A549 (cell line): ENCODE results near the gene PPP1R9B. TPM values are rescaled to one million over a fixed set of nuclear protein-coding genes. Genes with fewer than 3 reads are reported as not detected.

Source experiments
- ATAC-seq, 2 experiments: fragments of 200-7000 bp in 1 of 2; fragments of >200 bp in 1 of 2; cut with Nextera tagmentation in 1 of 2; cut with Tn5 transposase in 1 of 2; 3 replicates each; pipeline versions ENCODE4 v1.8.0 to v1.9.1; 2018 to 2020; ENCODE audit warnings: mild to moderate bottlenecking in 1 of 2, moderate library complexity in 1 of 2
- CTCF ChIA-PET: fragments of 300-600 bp; sonication (Branson Sonifier 250); formaldehyde crosslinking; extraction: SDS; loops from one replicate; lab custom pipeline; 2021; ENCODE audit warnings: antibody characterized with exemption, inconsistent platforms; lab: Yijun Ruan, JAX
- POLR2A ChIA-PET: fragments of 350-600 bp; formaldehyde crosslinking; extraction: SDS; loops from one replicate; lab custom pipeline; 2021; ENCODE audit warnings: antibody characterized with exemption, inconsistent platforms; lab: Yijun Ruan, JAX
- DNase-seq, 2 experiments: peaks; one replicate each; pipeline versions ENCODE4 v3.0.0 to v3.0.0-alpha.2; 2011 to 2016; ENCODE audit warnings: low read depth in 1 of 2, low spot score in 1 of 2
- FAIRE-seq: peaks from 2 replicates; lab custom pipeline; 2011; peaks lifted over from hg19 to GRCh38; lab: Jason Lieb, UNC
- H3K27ac ChIP-seq, 2 experiments: fragments of >200 bp; sonication (Bioruptor Twin); formaldehyde crosslinking; 3 replicates each; pipeline ENCODE4 v1.5.1; 2016 to 2017
- H3K4me1 ChIP-seq: fragments of >200 bp; sonication (Bioruptor Twin); formaldehyde crosslinking; 3 replicates; pipeline ENCODE4 v1.6.1; 2016
- H3K4me2 ChIP-seq: fragments of >200 bp; sonication (Bioruptor Twin); formaldehyde crosslinking; 3 replicates; pipeline ENCODE4 v1.6.1; 2016
- H3K4me3 ChIP-seq: fragments of >200 bp; sonication (Bioruptor Twin); formaldehyde crosslinking; 3 replicates; pipeline ENCODE4 v1.5.1; 2016
- H3K9me3 ChIP-seq: fragments of >200 bp; sonication (Bioruptor Twin); formaldehyde crosslinking; 3 replicates; pipeline ENCODE4 v1.6.1; 2016
- BCL3 ChIP-seq: fragments of >200 bp; sonication (Bioruptor Twin); formaldehyde crosslinking; IDR thresholded peaks from 3 replicates; pipeline ENCODE4 v1.6.1; 2016
- CBX2 ChIP-seq: fragments of 200-600 bp; sonication (generic); IDR thresholded peaks from 2 replicates; pipeline ENCODE4 v1.6.1; 2016; ENCODE audit warnings: low read depth, mild to moderate bottlenecking, borderline replicate concordance
- CBX8 ChIP-seq: fragments of 200-600 bp; sonication (generic); IDR thresholded peaks from 2 replicates; pipeline ENCODE4 v1.6.1; 2016
- CHD4 ChIP-seq: fragments of 200-600 bp; sonication (generic); IDR thresholded peaks from 2 replicates; pipeline ENCODE4 v1.6.1; 2016; ENCODE audit warnings: antibody characterized with exemption, mild to moderate bottlenecking, borderline replicate concordance
- CTCF ChIP-seq: fragments of >200 bp; sonication (Bioruptor Twin); formaldehyde crosslinking; IDR thresholded peaks from 3 replicates; pipeline ENCODE4 v1.5.1; 2016
- EP300 ChIP-seq, 2 experiments: fragments of >200 bp; sonication (Bioruptor Twin); formaldehyde crosslinking; IDR thresholded peaks; 2 replicates in 1 of 2; 3 replicates in 1 of 2; pipeline ENCODE4 v1.6.1; 2016 to 2017
- FOSB ChIP-seq: fragments of 250-450 bp; sonication (Bioruptor Pico); IDR thresholded peaks from 2 replicates; pipeline ENCODE4 v1.5.0; 2020; ENCODE audit warnings: mild to moderate bottlenecking, moderate library complexity
- FOSL2 ChIP-seq, 2 experiments: fragments of 450-650 bp in 1 of 2; fragments of >200 bp in 1 of 2; sonication (Bioruptor Twin) in 1 of 2; formaldehyde crosslinking; IDR thresholded peaks; 2 replicates each; pipeline versions ENCODE4 v1.5.0 to v1.6.1; 2016 to 2020; ENCODE audit warnings: mild to moderate bottlenecking in 1 of 2, moderate library complexity in 1 of 2
- FOXS1 ChIP-seq: fragments of 250-450 bp; sonication (Bioruptor Pico); IDR thresholded peaks from 2 replicates; pipeline ENCODE4 v1.5.0; 2020; ENCODE audit warnings: mild to moderate bottlenecking, moderate library complexity
- HDAC2 ChIP-seq: fragments of 200-600 bp; sonication (generic); IDR thresholded peaks from 2 replicates; pipeline ENCODE4 v1.6.1; 2016
- HEYL ChIP-seq: fragments of 250-450 bp; sonication (Bioruptor Pico); IDR thresholded peaks from 2 replicates; pipeline ENCODE4 v1.8.0; 2021; ENCODE audit warnings: mild to moderate bottlenecking, moderate library complexity
- HMGXB4 ChIP-seq: fragments of 250-450 bp; sonication (Bioruptor Pico); IDR thresholded peaks from 2 replicates; pipeline ENCODE4 v1.5.0; 2021; ENCODE audit warnings: mild to moderate bottlenecking, moderate library complexity, borderline replicate concordance
- HOXB5 ChIP-seq: fragments of 250-450 bp; sonication (Bioruptor Pico); IDR thresholded peaks from 2 replicates; pipeline ENCODE4 v1.5.0; 2020; ENCODE audit warnings: mild to moderate bottlenecking, moderate library complexity
- JUN ChIP-seq, 2 experiments: fragments of >200 bp; sonication (Bioruptor Twin); formaldehyde crosslinking; IDR thresholded peaks; 2 replicates in 1 of 2; 3 replicates in 1 of 2; pipeline ENCODE4 v1.6.1; 2016 to 2017
- JUNB ChIP-seq: fragments of >200 bp; sonication (Bioruptor Twin); formaldehyde crosslinking; IDR thresholded peaks from 2 replicates; pipeline ENCODE4 v1.6.1; 2016
- KDM1A ChIP-seq: fragments of 200-600 bp; sonication (generic); IDR thresholded peaks from 2 replicates; pipeline ENCODE4 v1.6.1; 2016; ENCODE audit warnings: low read depth, mild to moderate bottlenecking
- KDM5A ChIP-seq: fragments of 200-600 bp; sonication (generic); IDR thresholded peaks from 2 replicates; pipeline ENCODE4 v1.6.1; 2016; ENCODE audit warnings: antibody characterized with exemption, mild to moderate bottlenecking
- MAFK ChIP-seq: fragments of 450-650 bp; IDR thresholded peaks from 2 replicates; pipeline ENCODE4 v1.6.1; 2014; ENCODE audit not compliant: partially characterized antibody
- MAZ ChIP-seq: fragments of 150-350 bp; IDR thresholded peaks from 2 replicates; pipeline ENCODE4 v1.6.1; 2014; ENCODE audit warnings: antibody characterized with exemption, low read depth, low read length, borderline replicate concordance
- MYC ChIP-seq: IDR thresholded peaks from 2 replicates; pipeline ENCODE4 v1.6.1; 2012; ENCODE audit warnings: mild to moderate bottlenecking, inconsistent platforms, low read length, improper control_type of control experiment, borderline replicate concordance
- RCOR1 ChIP-seq: fragments of 150-350 bp; IDR thresholded peaks from 2 replicates; pipeline ENCODE4 v1.6.1; 2014; ENCODE audit warnings: antibody characterized with exemption, low read length, low read depth
- RNF2 ChIP-seq: fragments of 200-600 bp; sonication (generic); IDR thresholded peaks from 2 replicates; pipeline ENCODE4 v1.6.1; 2016; ENCODE audit warnings: low read depth, mild to moderate bottlenecking, antibody characterized with exemption, moderate library complexity, borderline replicate concordance
- SMC3 ChIP-seq: fragments of >200 bp; sonication (Bioruptor Twin); formaldehyde crosslinking; IDR thresholded peaks from 3 replicates; pipeline ENCODE4 v1.6.1; 2018; ENCODE audit warnings: inconsistent platforms
- TFCP2L1 ChIP-seq: fragments of 250-450 bp; sonication (Bioruptor Pico); IDR thresholded peaks from 2 replicates; pipeline ENCODE4 v1.5.0; 2021; ENCODE audit warnings: mild to moderate bottlenecking
- ZC3H11A ChIP-seq: fragments of 450-650 bp; IDR thresholded peaks from 2 replicates; pipeline ENCODE4 v1.6.1; 2014; ENCODE audit warnings: antibody characterized with exemption, mild to moderate bottlenecking
- WGBS: methylation state at CpG from one replicate; pipeline ENCODE4 v1.1.6; 2017; ENCODE audit errors: missing lambda C conversion rate; 5-methylcytosine and 5-hydroxymethylcytosine counted together
- polyA plus RNA-seq, 4 experiments: library from polyadenylated mRNA; depleted of rRNA in 3 of 4; stranded (reverse); fragments of >200 nt; fragmentation: RNase III in 1 of 4; extraction: RNeasy Plus Mini Kit Qiagen cat#74134 plus additional on column Dnase treatment in 1 of 4; gene quantifications; 2 replicates in 3 of 4; 3 replicates in 1 of 4; pipeline ENCODE4 v1.2.3, GENCODE V29; 2011 to 2017
- TF ChIP-seq, protein P1 (sequence below): fragments of >200 bp; sonication (Bioruptor Twin); formaldehyde crosslinking; IDR thresholded peaks from 2 replicates; pipeline ENCODE4 v1.6.1; 2016
- TF ChIP-seq, protein P2 (sequence below): IDR thresholded peaks from 2 replicates; pipeline ENCODE4 v1.6.1; 2012; ENCODE audit warnings: low read depth, borderline replicate concordance
- TF ChIP-seq, protein P3 (sequence below): fragments of 200-600 bp; sonication (generic); IDR thresholded peaks from 2 replicates; pipeline ENCODE4 v1.6.1; 2016; ENCODE audit warnings: antibody characterized with exemption, mild to moderate bottlenecking, moderate library complexity

The PPP1R9B gene
- polyA plus RNA-seq, 2 of the 4 experiments (the other 2 are of a cell fraction): 22.0 to 40.6 TPM

GRCh38 chr17:50096758-50097157 lies 53.7 kb downstream of the PPP1R9B start:
- DNase-seq (no peak), ATAC-seq (no peak), FAIRE-seq (no peak)
- Histone ChIP-seq H3K9me3 (no peaks in the 10 kb centered on the region), H3K27ac (no peak overlapping the region), H3K4me1 (peaks cover 38% of the 10 kb centered on the region), H3K4me3 (no peak overlapping the region), H3K4me2 (no peak overlapping the region)
- ChIA-PET CTCF (interaction anchor here (0.9 to 30.9 kb wide), 15 partner anchors 9 to 245 kb away, joined by 3 to 1356 read pairs (median 12); partner anchors contain the start of genes ITGA3, PPP1R9B, SAMD14 and SGCA), POLR2A (no interaction called here)
- 59% methylated on average over 3 of the region's 3 CpGs for WGBS
- no peak for TF ChIP-seq HEYL (CRISPR knock-in tag)
- TF ChIP-seq FOSB (CRISPR knock-in tag): no peak
- TF ChIP-seq FOXS1 (CRISPR knock-in tag): no peak
- TF ChIP-seq MAFK: no peak
- no peak for TF ChIP-seq RCOR1
- TF ChIP-seq KDM5A: no peak
- TF ChIP-seq KDM1A: no peak
- TF ChIP-seq EP300 (IDR thresholded peaks at IDR 0.05): no peak
- TF ChIP-seq HOXB5: no peak
- no peak for TF ChIP-seq ZC3H11A
- TF ChIP-seq, protein P1, sequence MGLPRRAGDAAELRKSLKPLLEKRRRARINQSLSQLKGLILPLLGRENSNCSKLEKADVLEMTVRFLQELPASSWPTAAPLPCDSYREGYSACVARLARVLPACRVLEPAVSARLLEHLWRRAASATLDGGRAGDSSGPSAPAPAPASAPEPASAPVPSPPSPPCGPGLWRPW: no peak
- no peak for TF ChIP-seq TFCP2L1 (CRISPR knock-in tag)
- no peak for TF ChIP-seq CBX8
- TF ChIP-seq JUN (IDR thresholded peaks at IDR 0.05): no peak
- no peak for TF ChIP-seq CHD4
- TF ChIP-seq SMC3: no peak
- no peak for TF ChIP-seq HDAC2
- TF ChIP-seq, all 56 proteins: peak for 0

DNA sequence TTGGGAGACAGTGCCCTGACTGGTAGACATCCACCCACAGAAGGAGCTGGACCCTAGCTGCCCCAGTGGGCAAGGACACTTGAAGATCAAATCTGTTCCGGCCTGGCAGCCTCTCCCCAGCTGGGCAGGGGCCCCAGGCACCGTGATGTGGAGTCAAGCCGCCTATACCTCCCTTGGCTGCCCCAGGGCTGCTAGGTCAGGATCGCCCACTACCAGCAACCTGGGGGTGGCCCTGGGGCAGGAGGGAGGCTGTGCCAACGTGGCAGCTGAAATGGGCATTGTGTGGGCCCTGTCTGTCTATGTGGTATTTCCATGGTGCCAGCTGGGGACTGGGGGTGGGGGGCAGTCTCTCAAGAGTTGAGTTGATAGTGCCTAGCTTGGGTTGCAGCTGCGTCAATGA lies 54.4 kb downstream of the PPP1R9B start:
- DNase-seq: no peak
- H3K4me1 ChIP-seq: peaks cover 31% of the 10 kb centered on the region
- no peaks in the 10 kb centered on the region for H3K9me3 ChIP-seq
- CTCF ChIA-PET: interaction anchor here (0.9 to 30.9 kb wide), 12 partner anchors 9 to 246 kb away, joined by 3 to 1356 read pairs (median 20); partner anchors contain the start of genes ITGA3, PPP1R9B, SAMD14 and SGCA
- no peak for FAIRE-seq
- WGBS: 80% methylated on average over 5 of the region's 6 CpGs
- TF ChIP-seq CBX8 (no peak), FOXS1 (CRISPR knock-in tag) (no peak), HEYL (CRISPR knock-in tag) (no peak), MAZ (no peak), CTCF (no peak), FOSB (CRISPR knock-in tag) (no peak), HMGXB4 (CRISPR knock-in tag) (no peak), CHD4 (no peak), MYC (no peak), RNF2 (no peak), FOSL2 (IDR thresholded peaks at IDR 0.05) (no peak), FOSL2 (CRISPR knock-in tag; IDR thresholded peaks at IDR 0.05) (no peak), JUNB (no peak), BCL3 (no peak), CBX2 (no peak)
- TF ChIP-seq, protein P2, sequence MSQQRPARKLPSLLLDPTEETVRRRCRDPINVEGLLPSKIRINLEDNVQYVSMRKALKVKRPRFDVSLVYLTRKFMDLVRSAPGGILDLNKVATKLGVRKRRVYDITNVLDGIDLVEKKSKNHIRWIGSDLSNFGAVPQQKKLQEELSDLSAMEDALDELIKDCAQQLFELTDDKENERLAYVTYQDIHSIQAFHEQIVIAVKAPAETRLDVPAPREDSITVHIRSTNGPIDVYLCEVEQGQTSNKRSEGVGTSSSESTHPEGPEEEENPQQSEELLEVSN: no peak
- TF ChIP-seq, protein P3, sequence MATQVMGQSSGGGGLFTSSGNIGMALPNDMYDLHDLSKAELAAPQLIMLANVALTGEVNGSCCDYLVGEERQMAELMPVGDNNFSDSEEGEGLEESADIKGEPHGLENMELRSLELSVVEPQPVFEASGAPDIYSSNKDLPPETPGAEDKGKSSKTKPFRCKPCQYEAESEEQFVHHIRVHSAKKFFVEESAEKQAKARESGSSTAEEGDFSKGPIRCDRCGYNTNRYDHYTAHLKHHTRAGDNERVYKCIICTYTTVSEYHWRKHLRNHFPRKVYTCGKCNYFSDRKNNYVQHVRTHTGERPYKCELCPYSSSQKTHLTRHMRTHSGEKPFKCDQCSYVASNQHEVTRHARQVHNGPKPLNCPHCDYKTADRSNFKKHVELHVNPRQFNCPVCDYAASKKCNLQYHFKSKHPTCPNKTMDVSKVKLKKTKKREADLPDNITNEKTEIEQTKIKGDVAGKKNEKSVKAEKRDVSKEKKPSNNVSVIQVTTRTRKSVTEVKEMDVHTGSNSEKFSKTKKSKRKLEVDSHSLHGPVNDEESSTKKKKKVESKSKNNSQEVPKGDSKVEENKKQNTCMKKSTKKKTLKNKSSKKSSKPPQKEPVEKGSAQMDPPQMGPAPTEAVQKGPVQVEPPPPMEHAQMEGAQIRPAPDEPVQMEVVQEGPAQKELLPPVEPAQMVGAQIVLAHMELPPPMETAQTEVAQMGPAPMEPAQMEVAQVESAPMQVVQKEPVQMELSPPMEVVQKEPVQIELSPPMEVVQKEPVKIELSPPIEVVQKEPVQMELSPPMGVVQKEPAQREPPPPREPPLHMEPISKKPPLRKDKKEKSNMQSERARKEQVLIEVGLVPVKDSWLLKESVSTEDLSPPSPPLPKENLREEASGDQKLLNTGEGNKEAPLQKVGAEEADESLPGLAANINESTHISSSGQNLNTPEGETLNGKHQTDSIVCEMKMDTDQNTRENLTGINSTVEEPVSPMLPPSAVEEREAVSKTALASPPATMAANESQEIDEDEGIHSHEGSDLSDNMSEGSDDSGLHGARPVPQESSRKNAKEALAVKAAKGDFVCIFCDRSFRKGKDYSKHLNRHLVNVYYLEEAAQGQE: no peak
- no peak for ATAC-seq
- POLR2A ChIA-PET: no interaction called here
- peak overlapping the region; percentile 85 for H3K4me2 ChIP-seq
- peak overlapping the region; percentile 76 for H3K4me3 ChIP-seq
- peak overlapping the region; percentile 82 to 90 for H3K27ac ChIP-seq
